ENCODE measurements around the gene CMKLR1. TPM values are rescaled to one million over a fixed set of nuclear protein-coding genes. Genes with fewer than 3 reads are reported as not detected.

The CMKLR1 gene
- total RNA-seq, 1 donor, result 0.54 TPM

GRCh38 chr12:108297424-108297823 is 41.7 kb downstream of the CMKLR1 start:
- no peak overlapping the region for H3K4me3 ChIP-seq (ENCODE audit: low read depth, low read length)
- TF ChIP-seq CTCF (IDR thresholded peaks at IDR 0.05; ENCODE audit: insufficient read depth, low read length), result no peak
- DNase-seq (ENCODE audit: low read depth), result no peak

DNA sequence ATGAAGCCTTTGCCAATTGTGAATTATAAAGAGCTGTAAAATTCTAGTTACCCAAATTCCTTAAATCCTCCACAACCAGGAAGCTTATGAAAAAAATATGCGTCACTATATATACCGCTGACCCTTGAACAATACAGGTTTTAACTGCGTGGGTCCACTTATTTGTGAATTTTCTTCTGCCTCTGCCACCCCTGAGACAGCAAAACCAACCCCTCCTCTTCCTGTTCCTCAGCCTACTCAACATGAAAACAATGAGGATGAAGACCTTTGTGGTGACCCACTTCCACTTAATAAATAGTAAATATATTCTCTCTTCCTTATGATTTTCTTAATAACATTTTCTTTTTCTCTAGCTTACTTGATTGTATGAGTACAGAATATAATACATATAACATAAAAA is 42.2 kb downstream of the CMKLR1 start:
- DNase-seq (ENCODE audit: low read depth), result no peak
- TF ChIP-seq CTCF (IDR thresholded peaks at IDR 0.05; ENCODE audit: insufficient read depth, low read length), result no peak
- H3K4me3 ChIP-seq (ENCODE audit: low read depth, low read length), result no peak overlapping the region

DNA sequence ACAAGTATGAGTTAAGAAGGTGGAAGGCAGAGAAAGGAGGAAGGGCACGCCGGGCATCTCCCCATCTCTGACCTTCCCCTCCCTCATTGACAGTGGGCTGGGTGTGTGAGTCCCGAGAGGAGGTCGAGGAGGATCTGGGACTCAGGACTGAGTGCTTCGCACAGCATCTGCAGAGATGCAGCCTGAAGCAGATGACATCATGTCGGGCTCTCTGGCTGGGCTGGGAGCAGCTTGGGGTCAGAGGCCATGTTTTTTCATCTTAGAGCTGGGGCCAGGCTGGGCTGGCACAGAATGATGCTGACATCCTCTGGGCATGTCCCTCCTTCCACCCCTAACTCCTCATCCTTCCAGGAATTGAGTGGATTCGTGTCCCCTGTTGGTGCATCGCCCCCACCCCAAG is 43.5 kb downstream of the CMKLR1 start:
- no peak overlapping the region for H3K4me3 ChIP-seq (ENCODE audit: low read depth, low read length)
- no peak for DNase-seq (ENCODE audit: low read depth)

DNA sequence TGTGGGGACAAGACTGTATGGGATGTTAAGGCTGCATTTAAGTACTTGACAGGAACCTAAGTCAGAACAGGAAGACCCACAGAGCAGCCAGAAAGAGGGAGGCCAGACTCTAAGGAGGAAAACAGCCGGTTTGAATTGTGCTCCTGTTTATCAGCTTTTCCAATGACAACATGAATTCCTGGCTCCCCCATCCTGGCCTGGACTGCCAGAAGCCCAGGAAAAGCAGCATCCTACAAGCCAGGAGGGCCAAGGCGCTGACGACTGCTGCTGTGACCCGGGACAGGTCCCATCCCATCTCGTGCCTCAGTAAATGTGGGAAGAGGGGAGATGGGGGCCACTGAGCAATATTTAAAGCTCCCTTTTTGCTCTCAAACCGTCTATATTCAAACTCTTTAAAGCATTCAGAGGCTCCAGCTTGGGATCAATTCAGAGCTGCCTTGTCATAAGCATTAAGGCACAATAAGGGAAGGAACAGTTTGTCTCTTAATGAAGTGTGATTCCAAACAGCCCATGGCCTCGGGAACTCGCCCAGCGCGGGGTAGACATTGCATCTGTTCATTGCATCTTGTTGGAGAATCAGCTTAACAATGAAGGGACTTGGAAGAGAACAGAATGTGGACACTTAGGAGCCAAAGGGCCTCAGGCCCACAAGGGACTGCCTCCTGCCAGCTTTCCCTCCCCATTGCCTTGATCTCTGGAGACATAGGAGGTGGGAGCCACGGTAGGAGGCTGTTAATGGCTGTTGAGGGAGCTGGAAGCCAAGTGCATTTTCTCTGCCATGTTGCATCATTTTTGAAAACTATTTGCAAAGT is 49.6 kb downstream of the CMKLR1 start:
- TF ChIP-seq CTCF (IDR thresholded peaks at IDR 0.05; ENCODE audit: insufficient read depth, low read length), result no peak
- no peak for DNase-seq (ENCODE audit: low read depth)
- no peak overlapping the region for H3K4me3 ChIP-seq (ENCODE audit: low read depth, low read length)

More for the DNA sequence above, 43.5 kb downstream of the CMKLR1 start:
- TF ChIP-seq CTCF (IDR thresholded peaks at IDR 0.05; ENCODE audit: insufficient read depth, low read length), result no peak

- no peak for DNase-seq (ENCODE audit: low read depth)
- no peak for TF ChIP-seq CTCF (IDR thresholded peaks at IDR 0.05; ENCODE audit: insufficient read depth, low read length)
- H3K4me3 ChIP-seq (ENCODE audit: low read depth, low read length), result no peak overlapping the region
Observed at GRCh38 chr12:108287227-108287626, 51.9 kb downstream of the CMKLR1 start.

DNA sequence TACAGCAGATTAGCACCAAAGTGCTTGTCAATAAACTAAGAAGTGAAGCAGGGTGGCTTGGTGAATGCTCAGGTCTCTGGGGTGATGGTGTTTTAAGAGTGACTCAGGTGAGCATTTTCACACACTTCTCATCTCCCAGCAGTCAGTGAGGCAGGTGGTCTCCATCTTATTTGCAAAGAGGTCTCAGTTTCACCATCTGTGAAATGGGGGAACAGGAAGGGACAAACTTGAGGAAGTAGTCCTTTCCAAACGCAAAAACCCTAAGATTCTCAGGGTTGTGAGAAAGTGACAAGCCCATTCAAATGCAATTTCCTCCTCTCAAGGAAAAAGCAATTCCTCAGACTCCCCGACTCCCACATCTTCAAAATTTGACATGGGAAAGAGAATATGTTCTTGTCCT is 54.1 kb downstream of the CMKLR1 start:
- DNase-seq (ENCODE audit: low read depth), result no peak
- no peak overlapping the region for H3K4me3 ChIP-seq (ENCODE audit: low read depth, low read length)
- no peak for TF ChIP-seq CTCF (IDR thresholded peaks at IDR 0.05; ENCODE audit: insufficient read depth, low read length)

- DNase-seq (ENCODE audit: low read depth), result no peak
- TF ChIP-seq CTCF (IDR thresholded peaks at IDR 0.05; ENCODE audit: insufficient read depth, low read length), result no peak
- no peak overlapping the region for H3K4me3 ChIP-seq (ENCODE audit: low read depth, low read length)
Observed at GRCh38 chr12:108284163-108284562, 54.9 kb downstream of the CMKLR1 start.
